Measurements from ENCODE around the gene RPS27A. TPM values are rescaled to one million over a fixed set of nuclear protein-coding genes. Genes with fewer than 3 reads are reported as not detected.
"Not testable (repeated sequence)": the region's sequence is repeated elsewhere in the genome, so short reads cannot be mapped to it uniquely, and the experiment has no call there.

Gene RPS27A
- polyA plus RNA-seq, 1 donor from 2014 or later, result 1,842 TPM

- TF ChIP-seq TAF1 (IDR thresholded peaks at IDR 0.05; ENCODE audit: low read depth), result no peak
These were observed 7.7 kb upstream of the RPS27A start (continued) for GRCh38 chr2:55224761-55225261.

- Histone ChIP-seq H3K27me3 (ENCODE audit: insufficient read depth, low read depth, low read length) (no peaks in the 10 kb centered on the region), H2AFZ (ENCODE audit: low read depth, low read length) (no peak overlapping the region), H3F3A (ENCODE audit: insufficient read depth, low read length, poor library complexity, severe bottlenecking) (no peaks in the 10 kb centered on the region), H3K4me3 (ENCODE audit: low read length) (no peak overlapping the region), H3K36me3 (ENCODE audit: insufficient read depth, low read length) (no peaks in the 10 kb centered on the region), H3K9me2 (ENCODE audit: insufficient read depth, low read length) (no peaks in the 10 kb centered on the region), H3K9me3 (ENCODE audit: low read length) (no peaks in the 10 kb centered on the region), H3K9ac (ENCODE audit: low read length) (no peak overlapping the region), H3K27ac (ENCODE audit: low read length) (no peak overlapping the region), H3K79me2 (replicated peaks; ENCODE audit: insufficient read depth, low read length) (peaks cover 9% of the 10 kb centered on the region), H3K4me2 (ENCODE audit: low read length) (no peak overlapping the region), H4K20me1 (ENCODE audit: insufficient read depth) (no peaks in the 10 kb centered on the region)
- no peak for TF ChIP-seq CTCF (IDR thresholded peaks at IDR 0.05; ENCODE audit: poor library complexity, severe bottlenecking)
- no peak for TF ChIP-seq POLR2AphosphoS5 (IDR thresholded peaks at IDR 0.05)
- no peak for TF ChIP-seq SMC3 (conservative IDR thresholded peaks at IDR 0.05; ENCODE audit: poor library complexity)
- no peak for TF ChIP-seq MXI1 (conservative IDR thresholded peaks at IDR 0.05; ENCODE audit: poor library complexity, severe bottlenecking)
- TF ChIP-seq TAF1 (IDR thresholded peaks at IDR 0.05; ENCODE audit: low read depth), result no peak
- no peak for TF ChIP-seq EZH2 (IDR thresholded peaks at IDR 0.05; ENCODE audit: borderline replicate concordance, insufficient read depth, low read length, poor library complexity, severe bottlenecking)
- no peak for TF ChIP-seq REST (IDR thresholded peaks at IDR 0.05; ENCODE audit: borderline replicate concordance)
- no peak for TF ChIP-seq RAD21 (conservative IDR thresholded peaks at IDR 0.05)
- TF ChIP-seq EP300 (conservative IDR thresholded peaks at IDR 0.05; ENCODE audit: poor library complexity, severe bottlenecking), result no peak
These were observed 6.9 kb upstream of the RPS27A start for GRCh38 chr2:55225481-55226020.

- H3K4me2 ChIP-seq (ENCODE audit: low read length); H3K27me3 ChIP-seq (ENCODE audit: insufficient read depth, low read depth, low read length); H3K36me3 ChIP-seq (ENCODE audit: insufficient read depth, low read length); H3K9me2 ChIP-seq (ENCODE audit: insufficient read depth, low read length); H3K4me3 ChIP-seq (ENCODE audit: low read length); H4K20me1 ChIP-seq (ENCODE audit: insufficient read depth); H3K27ac ChIP-seq (ENCODE audit: low read length); H3K9me3 ChIP-seq (ENCODE audit: low read length); H3K9ac ChIP-seq (ENCODE audit: low read length); H3F3A ChIP-seq (ENCODE audit: insufficient read depth, low read length, poor library complexity, severe bottlenecking); H2AFZ ChIP-seq (ENCODE audit: low read depth, low read length): not testable (repeated sequence)
- H3K79me2 ChIP-seq (replicated peaks; ENCODE audit: insufficient read depth, low read length), result peaks cover 20% of the 10 kb centered on the region
These were observed 4.9 kb upstream of the RPS27A start for GRCh38 chr2:55227437-55228225.

All from neural cell (in vitro differentiated cells).